GM20000 (cell line): ENCODE results near the gene KLK5.

Experiments
- DNase-seq: peaks from one replicate; pipeline ENCODE4 v3.0.0; 2012; ENCODE audit warnings: low spot score
- TF ChIP-seq, protein P1 (sequence below): IDR thresholded peaks from 2 replicates; pipeline ENCODE4 v1.5.1; 2012; ENCODE audit warnings: mild to moderate bottlenecking, control low read depth; ENCODE audit errors: extremely low read depth, missing control alignments

KLK5 gene

DNA sequence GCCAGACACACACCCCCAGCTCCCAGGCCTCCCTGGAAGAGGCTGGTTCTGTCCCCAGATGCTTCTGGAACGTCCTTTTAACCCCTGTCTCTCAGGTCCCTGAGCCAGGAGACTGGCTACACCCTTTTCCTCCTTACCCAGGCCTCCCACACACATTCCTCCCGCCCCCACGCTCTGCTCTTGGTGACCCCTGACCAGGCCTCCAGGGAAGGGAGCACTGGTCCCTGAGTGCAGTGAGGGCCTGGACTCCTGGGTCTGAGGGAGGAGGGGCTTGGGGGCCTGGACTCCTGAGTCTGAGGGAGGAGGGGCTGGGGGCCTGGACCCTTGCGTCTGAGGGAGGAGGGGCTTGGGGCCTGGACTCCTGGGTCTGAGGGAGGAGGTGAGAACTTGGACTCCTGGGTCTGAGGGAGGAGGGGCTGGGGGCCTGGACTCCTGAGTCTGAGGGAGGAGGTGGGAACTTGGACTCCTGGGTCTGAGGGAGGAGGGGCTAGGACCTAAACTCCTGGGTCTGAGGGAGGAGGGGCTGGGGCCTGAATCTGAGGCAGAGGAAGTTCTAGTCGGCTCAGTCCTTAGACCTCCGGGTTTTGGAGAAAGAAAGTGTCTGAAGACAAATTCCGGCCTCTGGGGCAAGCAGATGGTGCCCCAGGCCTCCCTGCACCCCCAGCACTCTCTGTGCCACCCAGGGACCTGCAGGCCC is 16.0 kb upstream of the KLK5 start:
- no peak for DNase-seq

DNA sequence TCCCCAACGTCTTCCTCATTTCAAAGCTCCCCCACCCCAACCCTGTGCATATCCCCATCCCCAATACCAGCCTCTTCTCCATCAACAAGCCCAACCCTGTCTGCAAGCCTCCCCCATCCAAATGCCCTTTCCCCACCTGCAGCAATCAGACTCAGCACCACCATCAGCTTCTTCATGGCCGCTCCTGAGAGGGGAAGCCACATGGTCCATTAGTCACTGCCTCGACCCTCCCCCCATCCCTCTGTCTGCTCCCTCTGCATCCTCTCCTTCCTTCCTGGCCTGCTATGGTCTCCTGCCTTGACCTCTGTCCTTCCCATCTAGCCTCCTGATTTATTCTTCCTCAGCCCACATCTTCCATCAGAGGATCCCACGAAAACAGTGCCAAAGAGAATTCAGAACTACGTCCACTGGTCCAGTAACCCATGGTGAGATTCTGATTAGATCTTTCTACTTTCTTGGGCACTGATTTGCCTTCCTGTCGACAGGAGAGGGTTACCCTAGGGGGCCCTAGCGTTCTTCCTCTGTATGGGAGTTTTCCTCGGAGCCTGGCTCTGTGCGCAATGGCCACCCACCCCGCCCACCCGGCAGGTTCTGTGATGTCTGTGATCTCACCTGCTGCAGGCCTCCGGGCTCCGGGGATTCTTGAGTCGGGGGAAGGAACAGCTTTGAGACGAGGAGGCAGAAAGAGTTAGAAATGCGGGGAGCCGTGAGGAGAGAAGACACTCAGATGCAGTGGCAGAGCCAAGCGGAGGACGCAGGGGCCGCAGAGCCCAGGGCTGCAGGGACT is 15.3 kb upstream of the KLK5 start:
- TF ChIP-seq, protein P1, sequence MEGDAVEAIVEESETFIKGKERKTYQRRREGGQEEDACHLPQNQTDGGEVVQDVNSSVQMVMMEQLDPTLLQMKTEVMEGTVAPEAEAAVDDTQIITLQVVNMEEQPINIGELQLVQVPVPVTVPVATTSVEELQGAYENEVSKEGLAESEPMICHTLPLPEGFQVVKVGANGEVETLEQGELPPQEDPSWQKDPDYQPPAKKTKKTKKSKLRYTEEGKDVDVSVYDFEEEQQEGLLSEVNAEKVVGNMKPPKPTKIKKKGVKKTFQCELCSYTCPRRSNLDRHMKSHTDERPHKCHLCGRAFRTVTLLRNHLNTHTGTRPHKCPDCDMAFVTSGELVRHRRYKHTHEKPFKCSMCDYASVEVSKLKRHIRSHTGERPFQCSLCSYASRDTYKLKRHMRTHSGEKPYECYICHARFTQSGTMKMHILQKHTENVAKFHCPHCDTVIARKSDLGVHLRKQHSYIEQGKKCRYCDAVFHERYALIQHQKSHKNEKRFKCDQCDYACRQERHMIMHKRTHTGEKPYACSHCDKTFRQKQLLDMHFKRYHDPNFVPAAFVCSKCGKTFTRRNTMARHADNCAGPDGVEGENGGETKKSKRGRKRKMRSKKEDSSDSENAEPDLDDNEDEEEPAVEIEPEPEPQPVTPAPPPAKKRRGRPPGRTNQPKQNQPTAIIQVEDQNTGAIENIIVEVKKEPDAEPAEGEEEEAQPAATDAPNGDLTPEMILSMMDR, result no peak
- DNase-seq, result no peak

More for the DNA sequence above, 16.0 kb upstream of the KLK5 start:
- TF ChIP-seq, protein P1, result no peak

DNA sequence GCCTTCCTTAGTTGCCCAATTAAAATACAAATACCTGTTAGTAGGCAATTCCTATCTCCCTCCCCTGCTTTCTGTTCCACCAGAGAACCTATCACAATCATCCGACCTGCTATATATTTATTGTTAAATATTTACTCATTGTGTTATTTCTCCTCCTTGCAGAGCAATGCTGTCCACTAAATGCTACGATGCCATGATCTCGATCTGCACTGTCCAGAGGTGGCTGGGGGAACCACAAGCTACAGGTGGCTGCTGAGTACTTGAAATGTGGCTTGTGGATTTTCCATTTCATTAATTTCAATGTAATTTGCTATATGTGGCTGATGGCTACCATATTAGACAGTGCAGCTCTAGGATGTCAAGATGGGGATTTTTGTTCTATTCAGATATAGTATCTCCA is 11.4 kb upstream of the KLK5 start:
- TF ChIP-seq, protein P1, result no peak

DNA sequence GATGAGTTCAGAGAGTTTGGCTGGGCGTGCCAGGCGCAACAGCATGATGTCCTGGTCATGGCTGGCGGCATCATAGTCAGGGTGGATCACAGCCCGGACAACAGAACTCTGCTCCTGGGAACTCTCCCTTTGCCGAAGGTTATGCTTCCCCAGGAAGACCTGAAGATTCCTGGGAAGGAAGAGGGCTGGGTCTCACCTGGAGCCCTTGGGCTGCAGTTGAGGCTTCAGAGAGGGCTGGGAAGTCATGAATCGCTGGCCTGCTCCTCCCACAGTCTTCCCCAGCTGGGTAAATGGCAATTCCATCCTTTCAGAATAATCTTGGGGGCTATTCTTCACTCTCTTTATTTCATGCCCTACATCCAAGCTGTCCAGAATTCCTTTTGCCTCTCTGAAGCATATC is 10.5 kb upstream of the KLK5 start:
- DNase-seq, result no peak
- TF ChIP-seq, protein P1, result no peak

More for the DNA sequence above, 11.4 kb upstream of the KLK5 start:
- no peak for DNase-seq

DNA sequence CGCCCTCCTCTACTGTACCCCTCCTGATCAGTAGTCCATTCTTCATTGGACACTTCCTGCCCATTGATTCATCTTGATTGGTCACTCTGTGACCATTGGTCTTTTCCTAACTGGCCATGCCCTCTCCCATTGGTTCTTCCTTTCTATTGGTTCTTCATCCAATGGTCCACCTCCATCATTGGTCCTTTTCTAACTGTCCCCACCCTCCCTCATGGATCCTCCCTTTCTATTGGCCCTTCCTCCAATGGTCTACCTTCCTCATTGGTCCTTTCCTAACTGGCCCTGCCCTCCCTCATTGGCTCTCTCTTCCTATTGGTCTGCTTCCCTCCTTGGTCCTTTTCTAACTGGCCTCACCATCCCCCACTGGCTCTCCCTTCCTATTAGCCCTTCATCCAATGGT is 9.4 kb upstream of the KLK5 start:
- TF ChIP-seq, protein P1, result no peak
- DNase-seq, result no peak

DNA sequence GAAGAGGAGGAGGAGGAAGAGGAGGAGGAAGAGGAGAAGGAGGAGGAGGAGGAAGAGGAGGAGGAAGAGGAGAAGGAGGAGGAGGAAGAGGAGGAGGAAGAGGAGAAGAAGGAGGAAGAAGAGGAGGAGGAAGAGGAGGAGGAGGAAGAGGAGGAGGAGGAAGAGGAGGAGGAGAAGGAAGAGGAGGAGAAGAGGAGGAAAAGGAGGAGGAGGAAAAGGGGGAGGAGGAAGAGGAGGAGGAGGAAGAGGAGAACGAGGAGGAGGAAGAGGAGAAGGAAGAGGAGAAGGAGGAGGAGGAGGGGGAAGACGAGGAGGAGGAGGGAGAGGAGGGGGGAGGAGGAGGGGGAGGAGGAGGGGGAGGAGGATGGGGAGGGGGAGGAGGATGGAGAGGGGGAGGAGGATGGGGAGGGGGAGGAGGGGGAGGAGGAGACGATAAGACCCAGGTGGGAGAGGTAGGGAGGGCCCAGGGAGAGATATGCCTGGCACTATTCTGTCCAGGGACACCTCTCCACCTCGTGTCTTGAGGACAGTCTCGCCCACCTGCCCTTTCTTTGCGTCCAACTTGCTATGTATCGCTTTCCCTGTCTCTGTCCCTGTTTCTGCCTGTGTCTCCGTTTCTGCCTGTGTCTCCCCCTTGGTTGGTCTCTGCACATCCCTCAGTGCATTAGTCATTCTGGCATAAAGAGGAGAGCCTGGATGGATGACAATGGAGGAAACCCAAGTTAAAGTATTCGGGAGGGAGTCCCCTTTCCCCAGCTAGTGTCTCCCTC is 7.1 kb upstream of the KLK5 start:
- no peak for DNase-seq
- TF ChIP-seq, protein P1, result no peak

DNA sequence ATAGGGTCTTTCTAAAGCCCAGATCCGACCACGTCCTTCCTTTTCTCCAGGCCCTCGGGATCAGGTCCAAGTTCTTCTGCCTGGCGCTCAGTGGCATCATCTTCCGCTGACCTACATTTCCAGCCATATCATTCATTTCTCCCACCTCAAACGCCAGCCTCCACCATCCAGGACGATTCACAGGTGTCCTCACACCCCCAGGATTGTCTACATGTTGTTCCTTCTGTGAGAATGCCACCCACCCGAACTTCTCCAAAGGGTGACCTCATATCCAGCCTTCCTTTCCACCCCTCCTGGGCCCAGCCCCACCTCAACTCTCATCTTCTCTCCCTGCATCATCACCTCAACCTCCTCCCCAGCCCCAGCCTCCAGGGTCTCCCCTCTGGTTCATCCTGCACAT is 4.7 kb upstream of the KLK5 start:
- TF ChIP-seq, protein P1, result no peak
- no peak for DNase-seq
